HEK293 (cell line): Measurements from ENCODE around the gene SMARCD1.

Experiments
- CTCF ChIA-PET: fragments of 350-600 bp; formaldehyde crosslinking; extraction: SDS; loops from one replicate; lab custom pipeline; 2021; ENCODE audit warnings: antibody characterized with exemption; lab: Yijun Ruan, JAX
- POLR2A ChIA-PET: fragments of 300-600 bp; formaldehyde crosslinking; extraction: SDS; loops from one replicate; lab custom pipeline; 2020; ENCODE audit warnings: antibody characterized with exemption, inconsistent platforms; lab: Yijun Ruan, JAX
- H3K27ac ChIP-seq: fragments of 200-500 bp; sonication (Bioruptor generic); 2 replicates; pipeline ENCODE4 v1.5.1; 2014; ENCODE audit warnings: low read depth, low read length, control low read depth, inconsistent platforms; ENCODE audit errors: extremely low read depth
- H3K36me3 ChIP-seq, 2 experiments: fragments of 200-500 bp in 1 of 2; sonication (Bioruptor generic) in 1 of 2; 1 replicate in 1 of 2; 2 replicates in 1 of 2; pipeline ENCODE4 v1.5.1; 2014 to 2017; ENCODE audit warnings: inconsistent platforms in 2 of 2, low read length in 2 of 2; ENCODE audit not compliant: control insufficient read depth in 2 of 2, insufficient read depth in 1 of 2
- H3K4me1 ChIP-seq: fragments of 200-500 bp; sonication (Bioruptor generic); 2 replicates; pipeline ENCODE4 v1.5.1; 2014; ENCODE audit warnings: mild to moderate bottlenecking, low read length, inconsistent platforms; ENCODE audit not compliant: control insufficient read depth, insufficient read depth
- H3K4me3 ChIP-seq: 2 replicates; pipeline ENCODE4 v1.5.1; 2011; ENCODE audit warnings: low read depth, mild to moderate bottlenecking, control low read depth, low read length, moderate library complexity
- H3K9me3 ChIP-seq: fragments of 200-500 bp; sonication (Bioruptor generic); 2 replicates; pipeline ENCODE4 v1.5.1; 2014; ENCODE audit warnings: low read depth, low read length, inconsistent platforms; ENCODE audit not compliant: control insufficient read depth, insufficient read depth
- ELK4 ChIP-seq: IDR thresholded peaks from 2 replicates; pipeline ENCODE4 v1.6.1; 2011; ENCODE audit warnings: mild to moderate bottlenecking, low read depth, low read length, borderline replicate concordance
- GLI2 ChIP-seq: fragments of 450-650 bp; formaldehyde crosslinking; IDR thresholded peaks from 2 replicates; pipeline ENCODE4; 2017; ENCODE audit warnings: missing biosample characterization, missing genetic modification characterization, low read depth, borderline replicate concordance
- KLF10 ChIP-seq: fragments of 450-650 bp; IDR thresholded peaks from 2 replicates; pipeline ENCODE4 v1.5.1; 2018; ENCODE audit warnings: missing biosample characterization, mild to moderate bottlenecking, missing genetic modification characterization
- RBAK ChIP-seq: fragments of 450-650 bp; formaldehyde crosslinking; IDR thresholded peaks from 2 replicates; pipeline ENCODE4 v1.5.1; 2016; ENCODE audit warnings: missing biosample characterization, missing genetic modification characterization
- SP2 ChIP-seq: fragments of 450-650 bp; formaldehyde crosslinking; IDR thresholded peaks from 2 replicates; pipeline ENCODE4 v1.5.1; 2016; ENCODE audit warnings: missing biosample characterization, missing genetic modification characterization
- YY2 ChIP-seq: fragments of 450-650 bp; formaldehyde crosslinking; IDR thresholded peaks from 2 replicates; pipeline ENCODE4 v1.5.1; 2016; ENCODE audit warnings: missing biosample characterization, missing genetic modification characterization
- ZBTB48 ChIP-seq: fragments of 450-650 bp; formaldehyde crosslinking; IDR thresholded peaks from 2 replicates; pipeline ENCODE4 v1.5.1; 2016; ENCODE audit warnings: missing biosample characterization, missing genetic modification characterization
- ZNF132 ChIP-seq: fragments of 450-650 bp; formaldehyde crosslinking; IDR thresholded peaks from 2 replicates; pipeline ENCODE4 v1.5.1; 2017; ENCODE audit warnings: missing biosample characterization, missing genetic modification characterization, borderline replicate concordance
- ZNF16 ChIP-seq: fragments of 450-650 bp; formaldehyde crosslinking; IDR thresholded peaks from 2 replicates; pipeline ENCODE4 v1.5.1; 2016; ENCODE audit warnings: low read depth, missing biosample characterization, missing genetic modification characterization
- ZNF169 ChIP-seq: fragments of 450-650 bp; formaldehyde crosslinking; IDR thresholded peaks from 2 replicates; pipeline ENCODE4 v1.5.1; 2016; ENCODE audit warnings: missing biosample characterization, missing genetic modification characterization
- ZNF391 ChIP-seq: fragments of 450-650 bp; formaldehyde crosslinking; IDR thresholded peaks from 2 replicates; pipeline ENCODE4 v1.5.1; 2016; ENCODE audit warnings: low read depth, missing biosample characterization, missing genetic modification characterization, borderline replicate concordance
- ZNF449 ChIP-seq: fragments of 450-650 bp; formaldehyde crosslinking; IDR thresholded peaks from 2 replicates; pipeline ENCODE4 v1.5.1; 2017; ENCODE audit warnings: missing biosample characterization, mild to moderate bottlenecking, missing genetic modification characterization, moderate library complexity
- ZNF518A ChIP-seq: fragments of 450-650 bp; formaldehyde crosslinking; conservative IDR thresholded peaks from 2 replicates; pipeline ENCODE4 v1.5.1; 2016; ENCODE audit warnings: low read depth, missing biosample characterization, missing genetic modification characterization
- ZNF560 ChIP-seq: fragments of 450-650 bp; formaldehyde crosslinking; IDR thresholded peaks from 2 replicates; pipeline ENCODE4 v1.5.1; 2017; ENCODE audit warnings: missing biosample characterization, missing genetic modification characterization, borderline replicate concordance
- ZNF624 ChIP-seq: fragments of 450-650 bp; formaldehyde crosslinking; IDR thresholded peaks from 2 replicates; pipeline ENCODE4 v1.5.1; 2017; ENCODE audit warnings: missing biosample characterization, missing genetic modification characterization
- ZNF664 ChIP-seq: fragments of 450-650 bp; formaldehyde crosslinking; IDR thresholded peaks from 2 replicates; pipeline ENCODE4 v1.5.1; 2016; ENCODE audit warnings: missing biosample characterization, missing genetic modification characterization
- ZNF707 ChIP-seq: fragments of 450-650 bp; formaldehyde crosslinking; IDR thresholded peaks from 2 replicates; pipeline ENCODE4 v1.5.1; 2016; ENCODE audit warnings: missing biosample characterization, missing genetic modification characterization
- ZNF747 ChIP-seq: fragments of 450-650 bp; formaldehyde crosslinking; IDR thresholded peaks from 2 replicates; pipeline ENCODE4 v1.5.1; 2016; ENCODE audit warnings: missing biosample characterization, missing genetic modification characterization
- ZNF830 ChIP-seq: fragments of 450-650 bp; IDR thresholded peaks from 2 replicates; pipeline ENCODE4 v1.5.0; 2018; ENCODE audit warnings: missing biosample characterization, missing genetic modification characterization, low read depth, mild to moderate bottlenecking, moderate library complexity
- ZXDB ChIP-seq: fragments of 450-650 bp; formaldehyde crosslinking; IDR thresholded peaks from 2 replicates; pipeline ENCODE4 v1.5.1; 2016; ENCODE audit warnings: missing biosample characterization, missing genetic modification characterization

SMARCD1 gene

GRCh38 chr12:50043308-50043707, 41.8 kb upstream of the SMARCD1 start (continued):
- TF ChIP-seq ZNF518A (tag by site-specific recombination): no peak

GRCh38 chr12:50043854-50044253, 41.3 kb upstream of the SMARCD1 start:
- TF ChIP-seq ZNF16: no peak
- no peak for TF ChIP-seq RBAK (tag by site-specific recombination)
- TF ChIP-seq YY2 (tag by site-specific recombination): no peak
- ChIA-PET POLR2A (no interaction called here), CTCF (interaction anchor here (0.6 to 3.3 kb wide), 8 partner anchors 8 to 177 kb away, joined by 3 to 19 read pairs (median 5); no protein-coding TSS in a partner anchor)
- Histone ChIP-seq H3K36me3 (no peaks in the 10 kb centered on the region), H3K4me1 (no peaks in the 10 kb centered on the region), H3K9me3 (no peaks in the 10 kb centered on the region), H3K27ac (no peak overlapping the region), H3K4me3 (no peak overlapping the region)

GRCh38 chr12:50047693-50048250, 37.4 kb upstream of the SMARCD1 start:
- Histone ChIP-seq H3K36me3 (no peaks in the 10 kb centered on the region), H3K27ac (no peak overlapping the region)
- POLR2A ChIA-PET: no interaction called here
- TF ChIP-seq ZNF449 (tag by site-specific recombination) (no peak), ZXDB (tag by site-specific recombination) (no peak), ELK4 (no peak), ZNF624 (no peak), KLF10 (tag by site-specific recombination) (no peak), ZNF707 (no peak), ZNF747 (tag by site-specific recombination) (no peak), GLI2 (tag by site-specific recombination) (no peak), ZNF169 (tag by site-specific recombination) (no peak), SP2 (tag by site-specific recombination) (no peak), ZNF391 (no peak), ZNF560 (tag by site-specific recombination) (no peak), ZNF664 (tag by site-specific recombination) (no peak), ZNF830 (tag by site-specific recombination) (no peak), ZNF132 (tag by site-specific recombination) (no peak), ZBTB48 (tag by site-specific recombination) (no peak)
- TF ChIP-seq, all 188 proteins: peak for 0
- Histone ChIP-seq H3K4me1 (no peaks in the 10 kb centered on the region), H3K9me3 (no peaks in the 10 kb centered on the region), H3K4me3 (no peak overlapping the region)
- CTCF ChIA-PET: interaction anchor here (0.6 to 4.1 kb wide), 7 partner anchors 8 to 274 kb away, joined by 3 to 55 read pairs (median 8); no protein-coding TSS in a partner anchor
